ENCODE results near the gene ALX3.

The ALX3 gene

GRCh38 chr1:110084227-110085078 lies 14.0 kb upstream of the ALX3 start:
- WGBS (ENCODE audit: extremely low coverage, insufficient coverage, insufficient read length), result no CpG with 5 or more reads among the region's 72 CpGs
- Histone ChIP-seq H2BK5ac (ENCODE audit: low read depth, low read length, poor library complexity) (no peak overlapping the region), H3K36me3 (ENCODE audit: control insufficient read depth in 1 of 2, insufficient read depth in 2 of 2, low read length in 2 of 2) (no peaks in the 10 kb centered on the region), H3K27ac (ENCODE audit: low read depth, low read length) (no peak overlapping the region), H3K9ac (ENCODE audit: low read length) (no peak overlapping the region), H2AFZ (ENCODE audit: insufficient read depth, low read length, poor library complexity) (no peak overlapping the region), H3K18ac (ENCODE audit: low read length) (no peak overlapping the region), H4K91ac (ENCODE audit: low read depth, low read length) (no peak overlapping the region), H3K9me3 (ENCODE audit: insufficient read depth, low read depth, low read length) (peaks cover 5% of the 10 kb centered on the region), H2BK120ac (ENCODE audit: insufficient read depth, low read length, poor library complexity) (no peak overlapping the region), H3K79me2 (ENCODE audit: control insufficient read depth, insufficient read depth, low read length, poor library complexity) (no peaks in the 10 kb centered on the region), H3K4me3 (ENCODE audit: low read depth, low read length) (no peak overlapping the region), H3K4ac (ENCODE audit: low read depth, low read length) (no peak overlapping the region), H4K12ac (ENCODE audit: low read depth, low read length) (no peak overlapping the region), H4K8ac (ENCODE audit: low read depth, low read length) (no peak overlapping the region), H3K79me1 (ENCODE audit: low read length) (peaks cover 2% of the 10 kb centered on the region), H2BK12ac (ENCODE audit: low read length) (no peak overlapping the region), H3K27me3 (ENCODE audit: insufficient read depth, low read length) (peaks cover 48% of the 10 kb centered on the region), H3K4me2 (ENCODE audit: low read length) (peak overlapping the region; percentile 29), H3K14ac (ENCODE audit: low read length) (no peak overlapping the region), H3K4me1 (ENCODE audit: control insufficient read depth in 1 of 2, insufficient read depth in 2 of 2, low read length in 2 of 2) (peaks cover 12 to 19% of the 10 kb centered on the region in 2 experiments), H2AK5ac (ENCODE audit: low read length) (no peak overlapping the region), H3K23ac (ENCODE audit: low read length) (no peak overlapping the region)
- peak; percentile 24 to 59 for DNase-seq

GRCh38 chr1:110083866-110084226 lies 13.4 kb upstream of the ALX3 start:
- WGBS (ENCODE audit: extremely low coverage, insufficient coverage, insufficient read length), result no CpG with 5 or more reads among the region's 37 CpGs

GRCh38 chr1:110083061-110083865 lies 12.8 kb upstream of the ALX3 start:
- H4K12ac ChIP-seq (ENCODE audit: low read depth, low read length), result no peak overlapping the region
- peaks cover 48% of the 10 kb centered on the region for H3K27me3 ChIP-seq (ENCODE audit: insufficient read depth, low read length)
- H3K4ac ChIP-seq (ENCODE audit: low read depth, low read length), result no peak overlapping the region
- H3K9ac ChIP-seq (ENCODE audit: low read length), result no peak overlapping the region
- H2BK5ac ChIP-seq (ENCODE audit: low read depth, low read length, poor library complexity), result no peak overlapping the region
- no peak for DNase-seq
- no peak overlapping the region for H2AK5ac ChIP-seq (ENCODE audit: low read length)
- no peak overlapping the region for H3K27ac ChIP-seq (ENCODE audit: low read depth, low read length)
- no peak overlapping the region for H3K4me3 ChIP-seq (ENCODE audit: low read depth, low read length)
- WGBS (ENCODE audit: extremely low coverage, insufficient coverage, insufficient read length), result no CpG with 5 or more reads among the region's 15 CpGs
- no peaks in the 10 kb centered on the region for H3K79me2 ChIP-seq (ENCODE audit: control insufficient read depth, insufficient read depth, low read length, poor library complexity)
- H3K36me3 ChIP-seq (ENCODE audit: control insufficient read depth in 1 of 2, insufficient read depth in 2 of 2, low read length in 2 of 2), result no peaks in the 10 kb centered on the region
- H2BK120ac ChIP-seq (ENCODE audit: insufficient read depth, low read length, poor library complexity), result no peak overlapping the region
- no peak overlapping the region for H3K14ac ChIP-seq (ENCODE audit: low read length)
- no peak overlapping the region for H3K4me2 ChIP-seq (ENCODE audit: low read length)
- H2AFZ ChIP-seq (ENCODE audit: insufficient read depth, low read length, poor library complexity), result no peak overlapping the region
- no peak overlapping the region for H4K91ac ChIP-seq (ENCODE audit: low read depth, low read length)
- no peak overlapping the region for H4K8ac ChIP-seq (ENCODE audit: low read depth, low read length)
- peaks cover 5% of the 10 kb centered on the region for H3K9me3 ChIP-seq (ENCODE audit: insufficient read depth, low read depth, low read length)
- no peak overlapping the region for H2BK12ac ChIP-seq (ENCODE audit: low read length)
- peaks cover under 1 to 7% of the 10 kb centered on the region in 2 experiments for H3K4me1 ChIP-seq (ENCODE audit: control insufficient read depth in 1 of 2, insufficient read depth in 2 of 2, low read length in 2 of 2)
- H3K18ac ChIP-seq (ENCODE audit: low read length), result no peak overlapping the region
- H3K23ac ChIP-seq (ENCODE audit: low read length), result no peak overlapping the region
- H3K79me1 ChIP-seq (ENCODE audit: low read length), result no peaks in the 10 kb centered on the region

More at GRCh38 chr1:110083866-110084226, 13.4 kb upstream of the ALX3 start:
- H3K4me1 ChIP-seq (ENCODE audit: control insufficient read depth in 1 of 2, insufficient read depth in 2 of 2, low read length in 2 of 2), result peaks cover 6 to 13% of the 10 kb centered on the region in 2 experiments
- no peak overlapping the region for H3K9ac ChIP-seq (ENCODE audit: low read length)
- no peaks in the 10 kb centered on the region for H3K79me2 ChIP-seq (ENCODE audit: control insufficient read depth, insufficient read depth, low read length, poor library complexity)
- H2AK5ac ChIP-seq (ENCODE audit: low read length), result no peak overlapping the region
- H2AFZ ChIP-seq (ENCODE audit: insufficient read depth, low read length, poor library complexity), result no peak overlapping the region
- no peak overlapping the region for H3K27ac ChIP-seq (ENCODE audit: low read depth, low read length)
- no peaks in the 10 kb centered on the region for H3K79me1 ChIP-seq (ENCODE audit: low read length)
- no peak overlapping the region for H4K12ac ChIP-seq (ENCODE audit: low read depth, low read length)
- peak overlapping the region; percentile 16 for H3K4me2 ChIP-seq (ENCODE audit: low read length)
- no peaks in the 10 kb centered on the region for H3K36me3 ChIP-seq (ENCODE audit: control insufficient read depth in 1 of 2, insufficient read depth in 2 of 2, low read length in 2 of 2)
- no peak for DNase-seq
- H3K4me3 ChIP-seq (ENCODE audit: low read depth, low read length), result no peak overlapping the region
- H3K18ac ChIP-seq (ENCODE audit: low read length), result no peak overlapping the region
- no peak overlapping the region for H3K23ac ChIP-seq (ENCODE audit: low read length)
- H2BK5ac ChIP-seq (ENCODE audit: low read depth, low read length, poor library complexity), result no peak overlapping the region
- no peak overlapping the region for H3K14ac ChIP-seq (ENCODE audit: low read length)
- H3K4ac ChIP-seq (ENCODE audit: low read depth, low read length), result no peak overlapping the region
- H2BK120ac ChIP-seq (ENCODE audit: insufficient read depth, low read length, poor library complexity), result no peak overlapping the region
- H3K27me3 ChIP-seq (ENCODE audit: insufficient read depth, low read length), result peaks cover 48% of the 10 kb centered on the region
- peaks cover 5% of the 10 kb centered on the region for H3K9me3 ChIP-seq (ENCODE audit: insufficient read depth, low read depth, low read length)
- H2BK12ac ChIP-seq (ENCODE audit: low read length), result no peak overlapping the region
- no peak overlapping the region for H4K8ac ChIP-seq (ENCODE audit: low read depth, low read length)
- H4K91ac ChIP-seq (ENCODE audit: low read depth, low read length), result no peak overlapping the region

- Histone ChIP-seq H3K14ac (ENCODE audit: low read length) (no peak overlapping the region), H3K18ac (ENCODE audit: low read length) (no peak overlapping the region), H4K12ac (ENCODE audit: low read depth, low read length) (no peak overlapping the region), H3K9me3 (ENCODE audit: insufficient read depth, low read depth, low read length) (peaks cover 5% of the 10 kb centered on the region), H3K79me2 (ENCODE audit: control insufficient read depth, insufficient read depth, low read length, poor library complexity) (no peaks in the 10 kb centered on the region), H3K9ac (ENCODE audit: low read length) (no peak overlapping the region), H3K79me1 (ENCODE audit: low read length) (no peaks in the 10 kb centered on the region), H3K36me3 (ENCODE audit: control insufficient read depth in 1 of 2, insufficient read depth in 2 of 2, low read length in 2 of 2) (no peaks in the 10 kb centered on the region), H2BK12ac (ENCODE audit: low read length) (no peak overlapping the region), H4K8ac (ENCODE audit: low read depth, low read length) (no peak overlapping the region), H2AK5ac (ENCODE audit: low read length) (no peak overlapping the region), H3K23ac (ENCODE audit: low read length) (no peak overlapping the region), H3K4ac (ENCODE audit: low read depth, low read length) (no peak overlapping the region), H3K4me1 (ENCODE audit: control insufficient read depth in 1 of 2, insufficient read depth in 2 of 2, low read length in 2 of 2) (peaks cover 0 to 7% of the 10 kb centered on the region in 2 experiments), H2BK120ac (ENCODE audit: insufficient read depth, low read length, poor library complexity) (no peak overlapping the region), H3K27me3 (ENCODE audit: insufficient read depth, low read length) (peaks cover 51% of the 10 kb centered on the region), H3K4me3 (ENCODE audit: low read depth, low read length) (no peak overlapping the region), H3K4me2 (ENCODE audit: low read length) (no peak overlapping the region), H3K27ac (ENCODE audit: low read depth, low read length) (no peak overlapping the region), H2AFZ (ENCODE audit: insufficient read depth, low read length, poor library complexity) (no peak overlapping the region), H2BK5ac (ENCODE audit: low read depth, low read length, poor library complexity) (no peak overlapping the region), H4K91ac (ENCODE audit: low read depth, low read length) (no peak overlapping the region)
- WGBS (ENCODE audit: extremely low coverage, insufficient coverage, insufficient read length), result no CpG with 5 or more reads among the region's 5 CpGs
- DNase-seq, result no peak
These were observed 12.0 kb upstream of the ALX3 start for GRCh38 chr1:110082477-110082876.
